Nephron (organoid): Measurements from ENCODE around the gene WDR6.

Source experiments
- H3K27ac Mint-ChIP-seq, 3 experiments: 2 replicates each; pipeline ENCODE4 v1.8.0; 2020; ENCODE audit warnings: mixed read lengths in 3 of 3, mild to moderate bottlenecking in 2 of 3, moderate library complexity in 1 of 3
- H3K27me3 Mint-ChIP-seq: 2 replicates; pipeline ENCODE4 v1.8.0; 2021; ENCODE audit warnings: low read depth, mild to moderate bottlenecking, moderate library complexity, mixed read lengths
- H3K36me3 Mint-ChIP-seq: 2 replicates; pipeline ENCODE4 v1.8.0; 2020; ENCODE audit warnings: low read depth, mixed read lengths
- H3K4me1 Mint-ChIP-seq: 2 replicates; pipeline ENCODE4 v1.8.0; 2020; ENCODE audit warnings: mixed read lengths
- H3K4me3 Mint-ChIP-seq, 3 experiments: 2 replicates each; pipeline ENCODE4 v1.8.0; 2020; ENCODE audit warnings: mild to moderate bottlenecking in 3 of 3, mixed read lengths in 3 of 3, moderate library complexity in 2 of 3
- H3K9me3 Mint-ChIP-seq: 2 replicates; pipeline ENCODE4 v1.8.0; 2020; ENCODE audit warnings: mixed read lengths
- TF ChIP-seq, protein P1 (sequence below), 3 experiments: fragments of 200-600 bp; sonication (generic); IDR thresholded peaks; one replicate each; pipeline ENCODE4 v1.5.0; 2021; ENCODE audit warnings: antibody characterized with exemption in 3 of 3; ENCODE audit not compliant: unreplicated experiment in 3 of 3

Gene WDR6

DNA sequence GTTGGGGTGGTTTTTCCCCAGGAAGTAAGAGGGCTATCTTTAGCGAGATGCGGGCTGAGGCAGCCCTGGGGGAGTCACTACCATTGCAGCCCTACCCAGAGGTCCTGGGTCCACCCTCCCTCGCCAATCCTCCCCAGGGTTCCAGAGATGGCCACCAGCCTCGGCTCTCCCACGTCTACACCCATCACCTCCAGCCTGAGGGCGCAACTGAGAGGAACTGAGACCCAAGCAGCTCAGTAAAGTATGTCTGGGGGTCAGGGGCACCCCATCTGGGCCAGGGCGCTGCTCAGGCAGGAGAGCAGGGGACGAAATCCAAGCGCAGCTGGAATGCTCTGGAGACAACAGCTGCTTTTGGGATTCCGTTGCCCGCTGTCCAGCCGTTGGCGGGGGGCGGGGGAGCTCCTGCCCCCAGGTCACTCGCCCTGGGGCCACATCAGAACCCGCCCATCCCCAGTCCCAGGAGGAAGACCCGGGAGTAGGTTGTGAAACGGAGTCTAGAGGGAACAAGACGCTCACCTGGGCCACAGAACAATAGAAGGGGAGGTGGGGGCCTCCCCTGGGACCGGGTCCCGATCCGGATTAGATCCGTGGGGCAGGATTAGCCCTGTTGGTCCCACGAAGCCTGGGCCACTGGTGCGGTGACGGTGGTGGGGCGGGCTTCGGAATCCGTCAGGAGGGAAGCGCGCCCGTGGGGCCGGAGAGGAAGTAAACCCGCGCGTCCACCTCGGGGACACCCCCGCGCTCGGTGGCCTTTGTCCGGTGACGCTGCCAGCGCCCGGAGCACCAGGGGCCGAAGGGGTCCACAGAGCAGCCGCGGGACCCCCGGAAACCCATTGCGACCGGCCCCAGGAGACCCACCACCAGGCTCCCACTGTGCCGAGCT, 13.4 kb downstream of the WDR6 start:
- Mint-ChIP-seq H3K4me3 (peak overlapping the region; percentile 96 to 98 (median 98)), H3K4me1 (peaks cover 19% of the 10 kb centered on the region), H3K9me3 (no peaks in the 10 kb centered on the region), H3K27ac (peak overlapping the region; percentile 74 to 96 (median 95)), H3K36me3 (peaks cover 29% of the 10 kb centered on the region), H3K27me3 (peaks cover 3% of the 10 kb centered on the region)
- TF ChIP-seq, protein P1, sequence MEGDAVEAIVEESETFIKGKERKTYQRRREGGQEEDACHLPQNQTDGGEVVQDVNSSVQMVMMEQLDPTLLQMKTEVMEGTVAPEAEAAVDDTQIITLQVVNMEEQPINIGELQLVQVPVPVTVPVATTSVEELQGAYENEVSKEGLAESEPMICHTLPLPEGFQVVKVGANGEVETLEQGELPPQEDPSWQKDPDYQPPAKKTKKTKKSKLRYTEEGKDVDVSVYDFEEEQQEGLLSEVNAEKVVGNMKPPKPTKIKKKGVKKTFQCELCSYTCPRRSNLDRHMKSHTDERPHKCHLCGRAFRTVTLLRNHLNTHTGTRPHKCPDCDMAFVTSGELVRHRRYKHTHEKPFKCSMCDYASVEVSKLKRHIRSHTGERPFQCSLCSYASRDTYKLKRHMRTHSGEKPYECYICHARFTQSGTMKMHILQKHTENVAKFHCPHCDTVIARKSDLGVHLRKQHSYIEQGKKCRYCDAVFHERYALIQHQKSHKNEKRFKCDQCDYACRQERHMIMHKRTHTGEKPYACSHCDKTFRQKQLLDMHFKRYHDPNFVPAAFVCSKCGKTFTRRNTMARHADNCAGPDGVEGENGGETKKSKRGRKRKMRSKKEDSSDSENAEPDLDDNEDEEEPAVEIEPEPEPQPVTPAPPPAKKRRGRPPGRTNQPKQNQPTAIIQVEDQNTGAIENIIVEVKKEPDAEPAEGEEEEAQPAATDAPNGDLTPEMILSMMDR (IDR thresholded peaks at IDR 0.05; ENCODE audit: unreplicated experiment in 3 of 3): no peak

DNA sequence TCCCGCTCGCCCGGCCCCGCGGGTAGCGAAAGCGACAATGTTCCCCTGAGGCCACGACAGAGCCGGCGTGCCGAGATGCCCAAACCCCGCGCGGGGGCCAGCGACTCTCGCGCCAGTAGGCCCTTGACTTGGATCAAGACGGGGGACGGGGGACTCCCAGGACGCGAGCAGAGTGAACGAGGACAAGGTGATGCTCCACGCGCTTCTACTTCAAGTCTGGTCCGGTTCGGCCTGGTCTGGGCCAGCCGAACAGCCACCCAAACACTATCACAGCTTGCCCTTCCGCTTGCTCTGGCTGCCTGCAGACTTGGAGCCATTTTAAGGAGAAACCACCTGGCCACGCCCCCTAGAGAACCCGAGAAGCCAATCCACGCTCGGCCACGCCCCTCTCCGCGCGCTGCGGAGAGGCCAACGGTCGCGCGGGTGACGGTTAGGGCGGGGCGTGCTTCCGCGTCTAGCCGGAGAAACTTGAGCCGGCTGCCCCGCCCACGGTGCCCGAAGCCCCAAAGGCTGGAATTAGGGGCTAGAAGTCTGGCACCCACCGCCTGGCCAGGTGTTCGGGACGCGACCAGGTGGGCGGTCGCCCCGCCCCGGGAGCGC, 14.1 kb downstream of the WDR6 start:
- peaks cover 22% of the 10 kb centered on the region for H3K4me1 Mint-ChIP-seq
- TF ChIP-seq, protein P1 (IDR thresholded peaks at IDR 0.05; ENCODE audit: unreplicated experiment in 3 of 3): no peak

DNA sequence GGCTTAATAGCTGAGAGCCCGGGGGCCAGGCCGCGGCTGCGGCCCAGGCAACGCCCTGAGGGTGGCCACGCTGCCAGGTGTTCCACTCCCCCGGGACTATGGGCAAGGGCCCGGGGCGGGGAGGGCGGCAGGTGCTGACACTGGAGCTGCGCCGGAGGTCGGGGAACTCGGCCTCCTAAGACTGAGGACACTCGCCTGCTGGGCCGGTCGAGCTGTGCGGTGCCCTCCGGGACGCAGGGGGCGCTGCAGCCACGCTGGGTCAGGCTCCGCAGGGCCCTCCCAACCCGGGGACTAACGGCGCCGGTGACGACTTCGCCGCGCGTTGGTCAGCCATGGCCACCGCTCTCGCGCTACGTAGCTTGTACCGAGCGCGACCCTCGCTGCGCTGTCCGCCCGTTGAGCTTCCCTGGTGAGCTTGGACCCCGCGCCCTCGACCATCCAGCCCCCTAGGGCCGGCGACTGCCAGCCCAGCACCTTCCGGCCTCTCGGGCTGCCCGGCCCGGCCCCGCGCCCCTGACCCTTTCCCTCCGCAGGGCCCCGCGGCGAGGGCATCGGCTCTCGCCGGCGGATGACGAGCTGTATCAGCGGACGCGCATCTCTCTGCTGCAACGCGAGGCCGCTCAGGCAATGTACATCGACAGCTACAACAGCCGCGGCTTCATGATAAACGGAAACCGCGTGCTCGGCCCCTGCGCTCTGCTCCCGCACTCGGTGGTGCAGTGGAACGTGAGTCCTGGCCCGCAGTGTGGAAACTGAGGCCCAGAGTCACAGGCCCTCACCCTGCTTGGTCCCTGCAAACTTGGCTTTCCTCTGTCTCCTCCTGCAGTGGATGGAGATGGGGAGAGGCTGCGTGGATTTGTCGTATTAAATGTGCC, 14.9 kb downstream of the WDR6 start, which contains the start of gene NDUFAF3:
Gene NDUFAF3, plus strand, starts transcription at position 309 of the 875 bp plus-strand sequence. Its CDS starts 24 bp downstream, at position 333.
- H3K4me3 Mint-ChIP-seq: peak within 1 kb of the TSS; percentile 96 to 98 (median 98)
- TF ChIP-seq, protein P1 (IDR thresholded peaks at IDR 0.05; ENCODE audit: unreplicated experiment in 3 of 3): peak; percentile 97 to 100 (median 97)
- peaks cover 24% of the 10 kb centered on the region for H3K4me1 Mint-ChIP-seq
- H3K36me3 Mint-ChIP-seq: peaks cover 36% of the 10 kb centered on the region
- no peaks in the 10 kb centered on the region for H3K9me3 Mint-ChIP-seq
- peak within 1 kb of the TSS; percentile 95 to 99 (median 96) for H3K27ac Mint-ChIP-seq
- H3K27me3 Mint-ChIP-seq: no peaks in the 10 kb centered on the region

More for the DNA sequence above, 14.1 kb downstream of the WDR6 start:
- H3K36me3 Mint-ChIP-seq: peaks cover 32% of the 10 kb centered on the region
- no peaks in the 10 kb centered on the region for H3K9me3 Mint-ChIP-seq
- peak overlapping the region; percentile 95 to 99 (median 96) for H3K27ac Mint-ChIP-seq
- peak overlapping the region; percentile 96 to 98 (median 98) for H3K4me3 Mint-ChIP-seq
- H3K27me3 Mint-ChIP-seq: no peaks in the 10 kb centered on the region

DNA sequence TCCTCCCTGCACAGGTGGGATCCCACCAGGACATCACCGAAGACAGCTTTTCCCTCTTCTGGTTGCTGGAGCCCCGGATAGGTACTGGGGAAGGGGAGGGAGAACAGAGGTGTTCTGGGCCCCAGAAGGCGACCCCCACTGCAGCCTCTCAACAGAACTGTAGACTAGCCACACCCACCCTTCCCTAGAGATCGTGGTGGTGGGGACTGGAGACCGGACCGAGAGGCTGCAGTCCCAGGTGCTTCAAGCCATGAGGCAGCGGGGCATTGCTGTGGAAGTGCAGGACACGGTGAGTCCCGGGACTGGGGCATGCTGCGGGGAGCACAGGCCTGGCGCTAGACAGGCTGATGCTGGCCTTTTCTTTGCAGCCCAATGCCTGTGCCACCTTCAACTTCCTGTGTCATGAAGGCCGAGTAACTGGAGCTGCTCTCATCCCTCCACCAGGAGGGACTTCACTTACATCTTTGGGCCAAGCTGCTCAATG, 15.5 kb downstream of the WDR6 start:
- peak overlapping the region; percentile 75 to 96 (median 95) for H3K27ac Mint-ChIP-seq
- TF ChIP-seq, protein P1 (IDR thresholded peaks at IDR 0.05; ENCODE audit: unreplicated experiment in 3 of 3): no peak
- peak overlapping the region; percentile 95 to 98 (median 96) for H3K4me3 Mint-ChIP-seq
- H3K4me1 Mint-ChIP-seq: peaks cover 30% of the 10 kb centered on the region
- H3K36me3 Mint-ChIP-seq: peaks cover 38% of the 10 kb centered on the region
- H3K9me3 Mint-ChIP-seq: no peaks in the 10 kb centered on the region
- no peaks in the 10 kb centered on the region for H3K27me3 Mint-ChIP-seq

DNA sequence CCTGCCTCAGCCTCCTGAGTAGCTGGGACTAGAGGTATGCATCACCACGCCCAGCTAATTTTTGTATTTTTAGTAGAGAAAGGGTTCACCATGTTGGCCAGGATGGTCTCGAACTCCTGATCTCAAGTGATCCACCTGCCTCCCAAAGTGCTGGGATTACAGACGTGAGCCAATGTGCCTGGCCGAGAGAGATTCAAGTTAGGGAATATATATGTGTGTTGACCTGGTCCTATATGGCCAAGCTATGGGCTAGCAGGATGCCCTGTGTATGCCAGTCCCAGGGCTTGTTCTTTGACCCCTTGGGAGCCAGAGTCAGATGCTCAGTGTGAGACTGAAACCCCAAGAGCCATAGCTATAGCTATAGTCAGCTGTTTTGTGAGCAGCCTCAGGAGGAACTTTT, 16.6 kb downstream of the WDR6 start:
- H3K27ac Mint-ChIP-seq: no peak overlapping the region
- H3K4me3 Mint-ChIP-seq: peak overlapping the region; percentile 95 to 98 (median 96)
- peaks cover 38% of the 10 kb centered on the region for H3K36me3 Mint-ChIP-seq
- H3K4me1 Mint-ChIP-seq: peaks cover 38% of the 10 kb centered on the region
- TF ChIP-seq, protein P1 (IDR thresholded peaks at IDR 0.05; ENCODE audit: unreplicated experiment in 3 of 3): no peak
- no peaks in the 10 kb centered on the region for H3K27me3 Mint-ChIP-seq
- no peaks in the 10 kb centered on the region for H3K9me3 Mint-ChIP-seq
